HG03432 (cell line): ENCODE data around the gene SERGEF.

Experiments
- ATAC-seq: cut with Tn5 transposase; IDR thresholded peaks from one replicate; pipeline ENCODE4 v1.9.1; 2021; ENCODE audit warnings: mild to moderate bottlenecking, moderate library complexity; ENCODE audit not compliant: unreplicated experiment

The SERGEF gene

DNA sequence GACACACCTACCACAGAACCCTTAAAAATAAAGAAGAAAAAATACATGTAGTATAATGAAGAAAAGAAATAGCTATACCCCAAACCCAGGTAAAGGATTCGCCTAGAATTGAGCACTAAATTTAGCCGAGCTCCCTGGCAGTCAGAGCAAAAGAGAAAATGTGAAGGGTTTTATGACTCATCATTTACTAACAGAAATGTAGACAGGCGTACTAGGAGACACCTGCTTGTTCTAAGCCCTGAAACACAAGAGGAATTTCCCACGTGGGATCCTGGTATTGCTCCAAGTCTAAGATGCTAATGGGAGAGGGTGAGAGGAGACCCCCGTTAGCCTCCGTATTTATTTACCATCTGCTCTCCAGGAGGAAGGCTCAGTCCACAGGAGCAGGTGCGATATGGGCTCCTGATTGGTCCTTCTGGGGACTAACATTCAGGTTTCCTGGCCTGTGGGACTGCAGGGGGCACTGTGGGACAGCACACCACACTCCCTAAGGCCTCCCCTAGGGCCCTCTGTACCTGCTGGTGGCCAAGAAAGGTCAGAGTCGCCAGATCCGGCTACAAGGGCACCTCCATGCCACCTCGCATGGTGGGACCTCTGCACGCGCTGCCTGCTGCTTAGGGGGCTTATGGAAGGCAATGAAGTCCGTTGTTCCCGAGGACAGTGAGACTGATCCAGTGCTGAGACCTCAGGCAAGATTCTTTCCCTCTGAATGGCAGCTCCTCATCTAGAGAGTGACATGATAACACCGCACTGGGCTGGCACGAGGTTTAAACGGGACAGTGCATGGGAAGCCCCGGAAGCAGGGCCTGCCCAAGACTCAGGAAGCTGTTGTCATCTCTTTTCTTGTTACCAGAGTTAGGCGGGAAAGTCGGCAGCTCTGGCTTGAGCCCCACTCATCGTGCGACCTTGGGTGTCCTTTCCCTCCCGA is 252.5 kb downstream of the SERGEF start:
- ATAC-seq = peak; percentile 70

DNA sequence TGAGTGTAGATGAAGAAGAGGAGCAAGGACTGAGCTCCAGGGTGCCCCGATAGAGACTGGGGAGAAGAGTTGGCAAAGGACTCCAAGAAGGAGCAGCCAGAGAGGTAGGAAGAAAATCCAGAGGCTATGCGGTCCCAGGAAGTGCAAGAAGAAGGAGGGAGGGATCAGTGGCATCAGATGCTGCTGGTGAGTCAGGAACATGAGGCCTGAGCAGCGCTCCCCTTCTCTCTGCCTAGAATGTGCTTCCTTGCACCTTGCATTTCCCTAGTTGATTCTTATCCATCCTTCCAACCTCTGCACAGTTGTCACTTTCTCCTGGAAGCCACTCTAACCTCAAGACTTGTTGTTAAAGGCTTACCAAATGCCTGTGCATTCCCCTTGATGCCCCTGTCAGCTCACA is 257.0 kb downstream of the SERGEF start:
- no peak for ATAC-seq

GRCh38 chr11:17753641-17754040 is 259.2 kb downstream of the SERGEF start:
- no peak for ATAC-seq

GRCh38 chr11:17753153-17753552 is 259.7 kb downstream of the SERGEF start:
- no peak for ATAC-seq

DNA sequence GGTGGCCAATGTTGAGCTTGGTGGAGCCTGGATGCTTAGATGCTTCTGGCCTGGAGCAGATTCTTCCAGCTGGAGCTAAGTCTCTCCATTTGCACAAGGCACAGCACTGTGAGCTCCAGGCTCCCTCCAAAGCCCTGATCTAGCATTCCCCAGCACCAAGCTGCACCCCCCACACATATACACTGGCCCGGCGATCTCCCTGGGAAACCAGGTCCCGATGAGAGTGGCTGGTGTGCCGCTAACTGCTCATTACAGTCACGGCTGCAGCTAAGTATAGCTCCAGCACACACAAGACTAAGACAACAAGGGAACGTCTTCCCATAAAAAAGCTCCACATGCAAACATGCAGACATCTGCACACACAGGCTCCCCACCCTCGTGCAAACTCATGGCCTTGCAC is 260.7 kb downstream of the SERGEF start:
- no peak for ATAC-seq

- ATAC-seq = no peak
Measured at GRCh38 chr11:17751558-17751957, 261.3 kb downstream of the SERGEF start.

- no peak for ATAC-seq
Measured at GRCh38 chr11:17750801-17751165, 262.1 kb downstream of the SERGEF start.

DNA sequence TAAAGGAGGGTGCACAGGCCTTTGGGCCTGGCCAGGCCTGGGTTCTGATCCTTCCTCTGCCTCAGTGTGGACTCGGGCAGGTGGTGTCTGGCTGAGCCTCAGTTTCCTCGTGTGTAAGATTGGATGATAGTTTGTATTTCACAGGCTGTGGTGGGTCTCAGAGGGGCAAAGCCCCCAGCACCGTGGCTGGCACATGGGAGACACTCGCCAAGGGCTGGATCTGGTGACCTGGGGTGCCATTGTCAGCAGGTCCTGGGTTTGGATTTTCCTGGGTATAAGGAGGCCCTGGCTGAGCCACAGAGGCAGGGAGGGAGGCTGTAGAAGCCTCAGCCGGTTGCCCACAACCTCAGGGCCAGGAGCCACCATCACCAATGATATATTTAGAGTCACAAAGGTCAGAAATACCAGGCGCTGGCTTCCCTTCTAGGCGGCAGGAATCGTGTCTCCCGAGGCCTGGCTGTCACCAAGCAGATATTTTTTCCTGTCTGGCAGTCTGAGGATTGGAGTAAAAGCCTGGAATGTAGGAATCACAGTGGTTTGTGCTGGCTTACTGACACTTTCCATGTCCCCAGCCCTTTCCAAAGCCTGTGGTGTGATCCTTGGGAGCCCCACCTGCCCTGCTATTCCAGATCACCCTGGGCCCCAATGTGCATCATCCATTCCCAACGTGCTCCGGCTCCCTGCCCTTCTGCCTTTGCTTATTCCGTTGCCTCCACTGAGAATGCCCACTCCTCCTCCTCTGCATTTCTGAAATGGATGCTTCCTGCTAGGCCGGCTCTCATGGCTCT is 262.6 kb downstream of the SERGEF start:
- no peak for ATAC-seq

DNA sequence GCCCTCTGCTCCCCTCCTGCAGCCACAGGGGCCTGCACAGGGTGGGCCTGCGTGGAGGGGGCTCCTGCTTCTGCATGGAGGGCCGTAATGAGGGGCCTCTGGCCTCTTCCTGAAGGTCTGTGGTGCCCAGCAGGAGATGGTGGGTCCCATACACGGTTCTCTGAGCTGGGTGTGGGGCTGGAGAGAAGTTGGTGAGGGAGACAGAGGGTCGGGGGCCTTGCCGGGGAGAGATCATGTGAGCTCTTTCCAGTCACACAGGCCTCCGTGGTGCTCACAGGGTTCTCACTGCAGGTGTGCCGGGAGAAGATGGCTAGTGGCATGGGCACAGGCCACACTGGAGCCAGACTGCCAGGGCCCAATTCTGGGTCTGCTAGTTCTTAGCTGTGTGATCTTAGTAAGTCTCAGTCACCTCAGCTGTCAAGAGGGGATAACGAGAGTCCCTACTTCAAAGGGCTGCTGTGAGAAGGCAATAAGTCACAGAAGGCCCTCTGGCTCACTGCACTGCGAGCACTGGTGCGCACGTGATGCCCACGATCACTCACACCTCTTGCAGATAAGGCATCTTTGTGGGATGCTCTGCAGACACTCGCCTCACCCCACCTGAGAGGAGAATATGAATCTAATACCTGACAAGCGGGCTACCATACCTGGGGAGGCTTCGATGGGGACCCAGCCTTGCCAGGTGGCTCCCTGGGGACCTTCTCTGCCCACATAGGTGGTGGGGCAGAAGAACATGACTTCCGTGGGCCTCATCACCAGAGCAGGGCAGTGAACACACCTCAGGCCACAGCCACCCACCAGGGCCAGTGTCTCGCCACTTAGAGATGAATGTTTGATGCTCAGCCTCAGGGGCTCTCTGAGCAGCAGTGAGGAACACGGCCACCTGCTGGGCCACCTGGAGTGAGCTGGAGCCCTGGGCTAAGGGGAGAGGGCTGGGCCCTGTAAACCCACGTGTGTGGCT is 263.8 kb downstream of the SERGEF start:
- no peak for ATAC-seq

DNA sequence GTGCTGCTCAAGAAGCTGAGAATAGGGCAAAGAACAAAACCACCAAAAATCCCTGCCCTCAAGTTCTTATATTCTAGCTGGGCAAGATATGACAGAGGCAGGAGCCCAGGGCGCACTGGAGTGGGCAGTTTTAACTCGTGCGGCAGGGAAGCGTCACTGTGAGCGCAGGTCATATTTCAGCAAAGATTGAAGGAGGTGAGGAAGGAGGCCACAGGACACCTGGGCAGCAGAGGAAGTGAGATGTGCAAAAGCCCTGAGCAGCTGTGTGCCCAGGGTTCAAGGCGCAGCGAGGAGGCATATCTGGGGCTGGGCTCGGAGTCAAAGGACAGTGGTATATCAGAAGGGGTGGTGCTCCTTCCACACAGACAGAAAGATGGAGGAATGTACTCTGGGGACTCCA is 264.8 kb downstream of the SERGEF start:
- no peak for ATAC-seq

DNA sequence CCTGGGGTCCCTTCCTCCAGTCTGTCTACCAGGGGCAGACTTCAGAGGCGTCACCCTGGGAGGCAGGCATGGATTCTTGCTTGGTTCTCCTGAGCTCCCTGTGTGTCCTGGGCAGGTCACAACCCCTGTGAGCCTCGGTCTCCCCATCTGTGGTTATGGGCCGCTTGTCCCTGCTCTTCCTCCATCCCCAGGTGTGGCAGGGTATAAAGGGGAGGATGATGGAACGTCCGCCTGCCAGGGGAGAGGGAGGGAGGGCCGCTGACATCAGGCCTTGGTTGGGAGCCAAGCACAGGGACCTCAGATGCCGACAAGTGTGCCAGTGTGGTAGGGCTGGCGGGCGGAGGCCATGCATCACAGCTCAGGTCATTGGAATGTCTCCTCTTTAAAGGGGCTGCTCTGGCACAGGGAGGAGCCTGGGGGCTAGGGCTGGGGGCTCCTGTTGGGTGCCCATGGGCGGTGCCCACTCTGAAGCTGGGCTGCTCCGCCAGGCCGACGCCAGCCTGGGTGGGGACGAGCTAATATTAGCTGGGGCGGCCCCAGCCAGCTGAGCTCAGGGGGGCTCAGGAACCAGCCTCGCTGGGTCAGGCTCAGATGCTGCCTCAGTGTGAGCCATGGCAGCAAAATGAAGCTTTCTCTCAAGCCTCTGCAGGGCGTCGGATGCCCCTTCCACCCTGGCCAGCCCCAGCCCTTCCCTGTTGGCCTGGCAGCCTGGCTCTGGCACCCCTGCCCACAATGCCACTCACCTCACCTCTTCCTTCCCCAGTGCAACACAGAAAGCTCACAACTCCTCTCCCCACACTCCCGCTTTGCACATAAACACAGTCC is 265.5 kb downstream of the SERGEF start:
- ATAC-seq = no peak

DNA sequence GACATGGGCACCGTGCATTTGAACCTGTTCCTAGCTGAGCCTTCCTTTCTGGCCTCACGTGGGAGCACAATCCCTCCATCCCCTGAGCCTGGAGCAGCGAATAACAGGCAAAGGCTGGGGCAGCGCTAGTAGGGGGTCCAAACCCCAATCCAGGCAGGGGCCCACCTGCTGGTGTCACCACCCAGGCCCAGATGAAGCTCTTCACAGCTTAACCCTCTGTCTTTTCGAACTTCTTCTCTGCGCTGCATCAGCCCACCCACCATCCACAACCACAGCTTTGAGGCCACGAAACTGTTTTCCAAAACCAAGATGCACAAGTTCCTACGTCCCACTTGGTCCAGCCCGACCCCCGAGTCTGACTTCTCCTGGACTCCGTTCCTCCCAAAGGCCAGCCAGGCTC is 266.8 kb downstream of the SERGEF start:
- no peak for ATAC-seq

DNA sequence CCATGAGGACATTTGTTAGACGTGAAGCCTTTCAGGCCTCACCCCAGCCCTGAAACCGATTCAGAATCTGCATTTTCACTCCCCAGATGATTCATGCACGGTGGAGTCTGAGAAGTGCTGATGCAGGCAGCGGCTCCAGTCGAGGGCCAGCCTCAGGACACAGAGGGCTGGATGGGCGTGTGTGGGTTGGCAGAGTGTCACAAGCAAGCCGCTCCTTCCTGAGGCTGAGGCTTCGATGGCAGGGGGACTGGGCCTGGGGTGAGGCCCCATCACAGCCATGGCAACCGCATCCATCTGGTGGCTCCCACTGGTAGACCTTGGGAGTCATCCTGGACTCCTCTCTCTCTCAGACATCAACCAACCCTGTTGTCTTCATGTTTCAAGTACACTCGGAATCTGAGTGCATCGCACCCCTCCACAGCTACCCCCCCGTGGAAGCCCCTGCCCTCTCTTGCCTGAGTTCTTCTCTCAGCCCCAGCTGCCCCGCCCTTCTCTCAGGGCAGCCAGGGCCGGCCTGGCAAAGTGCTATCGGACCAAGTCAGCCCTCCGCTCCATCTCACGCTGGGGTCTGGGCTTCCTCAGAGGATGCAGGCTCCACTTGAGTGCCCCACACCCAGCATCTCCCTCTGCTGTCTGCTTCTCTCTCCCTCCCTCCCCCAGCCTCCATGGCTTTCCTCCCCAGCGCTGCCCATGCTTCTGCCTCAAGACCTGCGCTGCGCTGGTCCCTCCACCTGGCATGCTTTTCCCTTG is 267.6 kb downstream of the SERGEF start:
- no peak for ATAC-seq

- ATAC-seq = no peak
Measured at GRCh38 chr11:17744151-17744940, 268.5 kb downstream of the SERGEF start.

- ATAC-seq = no peak
Measured at GRCh38 chr11:17743808-17744119, 269.1 kb downstream of the SERGEF start.

DNA sequence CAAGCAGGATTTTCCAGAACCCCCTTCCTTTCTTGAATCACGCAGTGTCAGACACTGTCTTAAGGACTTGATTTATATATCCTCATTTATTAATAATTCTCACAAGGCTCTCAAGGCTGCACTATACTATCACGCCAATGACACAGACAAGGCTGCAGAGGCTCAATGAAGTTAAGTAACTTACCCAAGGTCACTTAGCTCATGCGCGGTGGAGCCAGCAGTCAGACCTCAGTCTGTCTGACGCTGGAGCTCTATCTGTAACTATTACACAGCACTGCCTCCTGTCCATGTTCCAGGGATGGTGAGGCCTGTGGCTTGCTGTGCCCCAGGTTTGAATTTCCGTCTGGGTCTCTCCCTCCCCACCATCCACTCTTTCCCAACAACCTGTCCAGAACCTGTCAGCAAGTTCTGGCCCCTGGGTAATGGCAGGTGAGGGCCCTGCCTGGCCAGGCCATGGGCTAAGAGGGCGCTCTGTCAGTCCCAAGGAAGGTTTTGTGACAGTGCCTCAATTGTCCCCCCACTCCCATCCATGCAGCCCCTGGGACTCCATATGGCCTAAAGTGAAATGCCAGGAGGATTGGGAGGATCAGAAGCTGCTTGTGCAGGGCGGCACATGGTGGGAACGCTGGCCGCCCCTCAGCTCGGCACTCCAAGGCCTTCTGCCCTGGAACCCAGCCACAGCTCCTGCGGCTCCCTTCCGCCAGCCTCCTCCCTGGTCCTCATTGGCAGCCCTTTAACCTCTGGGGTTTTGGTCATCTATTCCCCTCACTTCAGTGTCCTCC is 269.6 kb downstream of the SERGEF start:
- ATAC-seq = no peak

DNA sequence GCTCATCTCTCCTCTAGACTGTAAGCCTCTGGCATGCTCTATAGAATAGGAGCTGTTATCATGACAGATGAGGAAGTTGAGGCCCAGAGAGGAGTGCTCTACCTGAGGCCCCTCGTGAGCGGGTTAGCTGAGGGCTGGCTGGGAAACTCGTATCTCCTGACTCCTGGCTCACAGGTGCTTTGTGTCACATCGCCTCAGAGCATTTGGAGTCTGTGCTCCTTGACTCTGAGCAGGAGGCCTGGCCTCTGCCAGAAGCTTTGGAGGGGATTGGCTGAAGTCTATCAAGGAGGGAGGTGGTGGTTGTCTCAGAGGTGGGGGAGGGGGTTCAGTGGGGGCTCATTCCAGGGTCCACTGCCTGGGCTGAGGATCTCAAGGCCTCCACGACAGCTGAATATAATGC is 270.8 kb downstream of the SERGEF start:
- ATAC-seq = no peak

- no peak for ATAC-seq
Measured at GRCh38 chr11:17741487-17741886, 271.4 kb downstream of the SERGEF start.
